Mesenchymal stem cell (in vitro differentiated cells and primary cell): ENCODE measurements around the gene SCRN2.

Source experiments
- DNase-seq: peaks from one replicate; pipeline ENCODE4 v3.0.0-alpha.2; 2013
- H2AFZ ChIP-seq: one replicate; pipeline ENCODE4 v1.6.1; 2013; ENCODE audit warnings: low read depth, mild to moderate bottlenecking, control low read depth, inconsistent platforms, low read length, moderate library complexity
- H2AK5ac ChIP-seq: 2 replicates; pipeline ENCODE4 v1.6.1; 2013; ENCODE audit warnings: low read length, moderate library complexity, mild to moderate bottlenecking, inconsistent platforms; ENCODE audit not compliant: severe bottlenecking
- H2BK120ac ChIP-seq: one replicate; pipeline ENCODE4 v1.6.1; 2013; ENCODE audit warnings: low read depth, mild to moderate bottlenecking, inconsistent platforms, low read length, moderate library complexity
- H2BK12ac ChIP-seq, 2 experiments: one replicate each; pipeline ENCODE4 v1.6.1; 2013; ENCODE audit warnings: inconsistent platforms in 2 of 2, low read length in 2 of 2, mild to moderate bottlenecking in 2 of 2, moderate library complexity in 2 of 2, control low read depth in 1 of 2
- H2BK15ac ChIP-seq: one replicate; pipeline ENCODE4 v1.6.1; 2013; ENCODE audit warnings: mild to moderate bottlenecking, low read depth, inconsistent platforms; ENCODE audit not compliant: poor library complexity, severe bottlenecking
- H2BK5ac ChIP-seq: 2 replicates; pipeline ENCODE4 v1.6.1; 2013; ENCODE audit warnings: low read depth, mild to moderate bottlenecking, low read length, control low read depth, inconsistent platforms; ENCODE audit not compliant: poor library complexity, severe bottlenecking
- H3K14ac ChIP-seq, 2 experiments: one replicate each; pipeline ENCODE4 v1.6.1; 2013; ENCODE audit warnings: inconsistent platforms in 2 of 2, low read length in 2 of 2, control low read depth in 1 of 2, mild to moderate bottlenecking in 1 of 2, moderate library complexity in 1 of 2
- H3K18ac ChIP-seq, 2 experiments: one replicate each; pipeline ENCODE4 v1.6.1; 2013; ENCODE audit warnings: inconsistent platforms in 2 of 2, low read length in 2 of 2, control low read depth in 1 of 2, low read depth in 1 of 2, mild to moderate bottlenecking in 1 of 2
- H3K23ac ChIP-seq, 2 experiments: one replicate each; pipeline ENCODE4 v1.6.1; 2013; ENCODE audit warnings: inconsistent platforms in 2 of 2, low read length in 2 of 2, mild to moderate bottlenecking in 2 of 2, moderate library complexity in 2 of 2, control low read depth in 1 of 2
- H3K27ac ChIP-seq: 2 replicates; pipeline ENCODE4 v1.5.1; 2013; ENCODE audit warnings: mild to moderate bottlenecking, moderate library complexity, low read length, control low read depth, inconsistent platforms; ENCODE audit not compliant: poor library complexity, severe bottlenecking
- H3K27me3 ChIP-seq, 2 experiments: 2 replicates each; pipeline versions ENCODE4 v1.6.1 to v1.7.0; 2013; ENCODE audit warnings: low read length in 2 of 2, mild to moderate bottlenecking in 2 of 2, moderate library complexity in 2 of 2, control low read depth in 1 of 2, inconsistent platforms in 1 of 2; ENCODE audit not compliant: control insufficient read depth in 1 of 2, insufficient read depth in 1 of 2
- H3K36me3 ChIP-seq, 2 experiments: 2 replicates each; pipeline versions ENCODE4 v1.6.1 to v1.7.0; 2013; ENCODE audit warnings: low read length in 2 of 2, control low read depth in 1 of 2, inconsistent platforms in 1 of 2, low read depth in 1 of 2, mild to moderate bottlenecking in 1 of 2; ENCODE audit not compliant: insufficient read depth in 2 of 2, control insufficient read depth in 1 of 2
- H3K4ac ChIP-seq, 2 experiments: one replicate each; pipeline ENCODE4 v1.6.1; 2013; ENCODE audit warnings: inconsistent platforms in 2 of 2, low read length in 2 of 2, mild to moderate bottlenecking in 2 of 2, moderate library complexity in 2 of 2, control low read depth in 1 of 2, low read depth in 1 of 2
- H3K4me1 ChIP-seq: 2 replicates; pipeline ENCODE4 v1.6.1; 2013; ENCODE audit warnings: low read depth, low read length, control low read depth; ENCODE audit not compliant: control insufficient read depth, insufficient read depth
- H3K4me2 ChIP-seq: 2 replicates; pipeline ENCODE4 v1.6.1; 2013; ENCODE audit warnings: low read length, mild to moderate bottlenecking, inconsistent platforms; ENCODE audit not compliant: poor library complexity, severe bottlenecking
- H3K4me3 ChIP-seq, 2 experiments: 2 replicates each; pipeline versions ENCODE4 v1.5.1 to v1.7.0; 2013; ENCODE audit warnings: low read length in 2 of 2, mild to moderate bottlenecking in 2 of 2, control low read depth in 1 of 2, low read depth in 1 of 2; ENCODE audit not compliant: insufficient read depth in 1 of 2
- H3K79me1 ChIP-seq: replicated peaks from 2 replicates; pipeline ENCODE4 v1.6.1; 2013; ENCODE audit warnings: mild to moderate bottlenecking, control low read depth, low read length, inconsistent platforms; ENCODE audit not compliant: poor library complexity, severe bottlenecking
- H3K9ac ChIP-seq: 2 replicates; pipeline ENCODE4 v1.7.0; 2013; ENCODE audit warnings: mild to moderate bottlenecking, low read length, moderate library complexity
- H3K9me3 ChIP-seq: 2 replicates; pipeline ENCODE4 v1.7.0; 2013; ENCODE audit warnings: mild to moderate bottlenecking, low read length; ENCODE audit not compliant: control insufficient read depth
- H4K8ac ChIP-seq: one replicate; pipeline ENCODE4 v1.6.1; 2013; ENCODE audit warnings: inconsistent platforms, mild to moderate bottlenecking, low read length, moderate library complexity
- H4K91ac ChIP-seq: one replicate; pipeline ENCODE4 v1.6.1; 2013; ENCODE audit warnings: mild to moderate bottlenecking, low read length, inconsistent platforms
- WGBS: methylation state at CpG from one replicate; pipeline ENCODE4 v1.1.7; 2013; ENCODE audit warnings: mixed read lengths; 5-methylcytosine and 5-hydroxymethylcytosine counted together

SCRN2 gene

DNA sequence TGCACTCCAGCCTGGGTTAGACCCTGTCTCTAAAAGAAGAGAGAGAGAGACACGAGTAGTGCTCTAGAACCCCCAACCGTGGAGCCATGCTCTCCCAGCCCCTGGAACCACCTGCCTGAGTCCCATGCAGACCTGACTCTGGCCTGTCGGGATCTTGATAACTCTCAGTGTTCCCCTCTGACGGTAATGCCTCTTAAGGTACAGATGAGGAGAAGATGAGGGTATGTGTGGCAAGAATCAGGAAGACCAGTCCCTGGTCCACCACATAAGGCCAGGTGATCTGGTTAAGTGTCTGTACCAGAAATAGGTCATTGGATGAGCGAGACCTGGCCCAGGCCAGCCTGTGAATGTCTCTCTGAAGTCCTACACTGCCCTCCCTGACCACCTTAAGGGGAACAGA, 37.9 kb downstream of the SCRN2 start:
- Histone ChIP-seq H2BK12ac (no peak overlapping the region), H3K4me3 (no peak overlapping the region)

DNA sequence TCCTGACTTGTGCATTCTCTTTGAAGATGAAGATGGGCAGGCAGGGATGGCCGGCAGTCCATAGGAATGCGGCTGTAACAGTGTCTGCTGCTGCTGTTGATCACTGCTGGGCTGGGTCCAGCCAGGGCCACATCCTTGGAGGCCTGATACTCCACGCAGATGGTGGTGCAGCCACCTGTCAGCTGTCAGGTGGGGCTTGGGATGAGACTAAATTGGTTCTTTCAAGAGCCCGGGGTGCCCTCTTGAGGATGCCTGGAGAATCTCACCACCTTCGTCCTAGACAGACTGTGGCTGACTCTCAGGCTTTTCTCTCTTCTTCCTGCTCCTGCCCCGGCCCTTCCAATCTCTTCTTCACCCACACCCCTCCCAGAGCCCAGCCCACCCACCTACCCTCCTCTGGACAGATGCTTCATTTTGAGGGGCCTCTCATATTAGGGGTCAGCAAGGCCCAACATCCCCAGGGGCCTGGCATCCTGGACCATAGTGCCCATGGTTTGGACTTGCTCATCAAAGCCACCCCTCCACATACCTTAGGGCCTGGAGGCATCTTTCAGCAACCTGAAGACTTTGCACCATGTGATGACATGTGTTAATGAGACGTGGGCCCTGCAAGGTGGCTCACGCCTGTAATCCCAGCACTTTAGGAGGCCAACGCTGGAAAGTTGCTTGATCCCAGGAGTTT, 38.6 kb downstream of the SCRN2 start:
- Histone ChIP-seq H3K9ac (no peak overlapping the region), H3K4ac (no peak overlapping the region), H3K4me1 (no peaks in the 10 kb centered on the region), H3K9me3 (no peaks in the 10 kb centered on the region), H3K36me3 (peaks cover 9 to 10% of the 10 kb centered on the region in 2 experiments), H2BK12ac (no peak overlapping the region), H3K23ac (no peak overlapping the region), H4K8ac (no peak overlapping the region), H3K14ac (no peak overlapping the region), H4K91ac (no peak overlapping the region), H2AFZ (no peak overlapping the region), H3K79me1 (no peaks in the 10 kb centered on the region), H2BK120ac (no peak overlapping the region), H2BK15ac (no peak overlapping the region), H3K4me3 (no peak overlapping the region), H3K27me3 (peaks cover 28 to 73% of the 10 kb centered on the region in 2 experiments), H3K18ac (no peak overlapping the region), H3K27ac (no peak overlapping the region), H3K4me2 (no peak overlapping the region), H2BK5ac (no peak overlapping the region), H2AK5ac (no peak overlapping the region)
- peak; percentile 57 for DNase-seq
- 33% methylated on average over 9 of the region's 9 CpGs for whole genome bisulfite sequencing

More for the DNA sequence above, 37.9 kb downstream of the SCRN2 start:
- no peak overlapping the region for H3K23ac ChIP-seq
- H2BK5ac ChIP-seq: no peak overlapping the region
- no peaks in the 10 kb centered on the region for H3K4me1 ChIP-seq
- no peak overlapping the region for H2BK15ac ChIP-seq
- H3K36me3 ChIP-seq: peaks cover 15 to 17% of the 10 kb centered on the region in 2 experiments
- H3K14ac ChIP-seq: no peak overlapping the region
- no peak overlapping the region for H4K8ac ChIP-seq
- no peak overlapping the region for H2BK120ac ChIP-seq
- no peak overlapping the region for H3K4ac ChIP-seq
- no peaks in the 10 kb centered on the region for H3K79me1 ChIP-seq
- no peak overlapping the region for H3K18ac ChIP-seq
- no peak for DNase-seq
- H2AFZ ChIP-seq: no peak overlapping the region
- no peak overlapping the region for H3K4me2 ChIP-seq
- H4K91ac ChIP-seq: no peak overlapping the region
- no peak overlapping the region for H3K27ac ChIP-seq
- H2AK5ac ChIP-seq: no peak overlapping the region
- no peak overlapping the region for H3K9ac ChIP-seq
- no peaks in the 10 kb centered on the region for H3K9me3 ChIP-seq
- WGBS: 67% methylated on average over 5 of the region's 5 CpGs
- peaks cover 28 to 78% of the 10 kb centered on the region in 2 experiments for H3K27me3 ChIP-seq

DNA sequence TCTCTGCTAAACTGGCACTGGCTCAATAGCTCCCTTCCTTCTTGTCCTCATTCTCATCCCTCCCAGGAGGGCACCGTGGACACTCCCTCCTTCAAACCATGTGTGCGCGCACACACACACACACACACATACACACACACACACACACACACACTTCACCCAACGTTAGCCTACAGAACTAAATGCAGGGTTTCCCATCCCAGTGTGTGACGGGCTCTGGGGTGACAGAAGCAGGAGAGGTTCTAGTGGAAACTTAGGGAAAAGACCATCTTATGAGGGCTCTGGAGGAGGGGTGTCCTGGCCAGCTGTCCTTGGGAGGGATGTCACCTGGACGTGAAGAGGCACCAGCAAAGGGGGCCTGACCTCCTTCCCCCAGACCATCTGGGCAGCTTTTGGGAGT, 39.2 kb downstream of the SCRN2 start:
- H3K9me3 ChIP-seq: no peaks in the 10 kb centered on the region
- peaks cover 28 to 68% of the 10 kb centered on the region in 2 experiments for H3K27me3 ChIP-seq
- no peak overlapping the region for H2AFZ ChIP-seq
- H3K79me1 ChIP-seq: no peaks in the 10 kb centered on the region
- H3K4ac ChIP-seq: no peak overlapping the region
- H3K36me3 ChIP-seq: peaks cover 4% of the 10 kb centered on the region in 2 experiments
- no peak overlapping the region for H2BK120ac ChIP-seq
- H3K27ac ChIP-seq: no peak overlapping the region
- DNase-seq: no peak
- no peak overlapping the region for H2AK5ac ChIP-seq
- no peak overlapping the region for H3K4me2 ChIP-seq
- H2BK5ac ChIP-seq: no peak overlapping the region
- WGBS: 52% methylated on average over 5 of the region's 6 CpGs
- no peak overlapping the region for H3K4me3 ChIP-seq
- H3K9ac ChIP-seq: no peak overlapping the region
- no peak overlapping the region for H2BK12ac ChIP-seq
- no peak overlapping the region for H4K91ac ChIP-seq
- H3K4me1 ChIP-seq: no peaks in the 10 kb centered on the region
- no peak overlapping the region for H3K18ac ChIP-seq
- no peak overlapping the region for H3K14ac ChIP-seq
- H3K23ac ChIP-seq: no peak overlapping the region
- no peak overlapping the region for H4K8ac ChIP-seq
- H2BK15ac ChIP-seq: no peak overlapping the region

DNA sequence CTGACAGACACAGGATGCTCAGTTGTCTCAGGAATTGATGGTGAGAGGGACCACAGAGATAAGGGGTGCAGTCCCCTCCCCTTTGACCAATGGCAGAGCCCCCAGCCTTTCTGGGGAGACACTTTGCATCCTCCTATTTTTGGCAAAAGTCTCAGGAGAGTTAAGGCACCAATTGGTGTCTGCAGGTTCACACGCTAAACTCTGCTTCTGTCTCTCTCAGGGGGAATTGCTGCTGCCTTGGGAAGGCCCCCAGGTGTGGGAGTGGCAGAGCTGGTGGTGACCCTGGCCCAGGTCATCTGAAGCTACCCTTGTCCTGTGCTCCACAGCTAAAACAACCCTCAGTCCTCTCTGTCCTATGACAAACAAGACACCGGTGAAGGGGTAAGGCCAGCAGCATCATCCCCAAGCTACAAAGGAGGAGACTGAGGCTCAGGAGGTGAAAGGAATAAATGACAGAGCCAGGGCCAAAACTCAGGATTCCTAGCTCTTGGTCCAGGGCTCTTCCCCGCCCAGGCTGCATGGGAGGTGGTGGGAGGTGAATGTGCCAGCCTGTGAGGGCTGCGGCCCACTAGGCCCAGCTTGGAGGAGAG, 39.8 kb downstream of the SCRN2 start:
- no peak overlapping the region for H2BK120ac ChIP-seq
- H3K4me2 ChIP-seq: no peak overlapping the region
- no peak overlapping the region for H3K18ac ChIP-seq
- no peak overlapping the region for H4K91ac ChIP-seq
- H3K4me1 ChIP-seq: no peaks in the 10 kb centered on the region
- H2AK5ac ChIP-seq: no peak overlapping the region
- no peaks in the 10 kb centered on the region for H3K9me3 ChIP-seq
- no peak for DNase-seq
- no peaks in the 10 kb centered on the region for H3K36me3 ChIP-seq
- WGBS: 90% methylated on average over 4 of the region's 4 CpGs
- H2BK15ac ChIP-seq: no peak overlapping the region
- no peaks in the 10 kb centered on the region for H3K79me1 ChIP-seq
- H3K4me3 ChIP-seq: no peak overlapping the region
- H3K4ac ChIP-seq: no peak overlapping the region
- H3K23ac ChIP-seq: no peak overlapping the region
- H2BK12ac ChIP-seq: no peak overlapping the region
- no peak overlapping the region for H2AFZ ChIP-seq
- H3K27ac ChIP-seq: no peak overlapping the region
- H2BK5ac ChIP-seq: no peak overlapping the region
- peaks cover 28 to 62% of the 10 kb centered on the region in 2 experiments for H3K27me3 ChIP-seq
- no peak overlapping the region for H3K9ac ChIP-seq
- H4K8ac ChIP-seq: no peak overlapping the region
- H3K14ac ChIP-seq: no peak overlapping the region
